GM10266 (cell line): Measurements from ENCODE around the gene MIOS.
A peak's percentile ranks its signal among the peaks of the same experiment; 100 is the strongest.

Experiments
- DNase-seq: peaks from one replicate; pipeline ENCODE4 v3.0.0; 2012; ENCODE audit errors: extremely low spot score
- TF ChIP-seq, protein P1 (sequence below): IDR thresholded peaks from 2 replicates; pipeline ENCODE4 v1.5.1; 2012; ENCODE audit warnings: mild to moderate bottlenecking, low read depth; ENCODE audit not compliant: control insufficient read depth, insufficient read depth; ENCODE audit errors: missing control alignments

The MIOS gene

DNA sequence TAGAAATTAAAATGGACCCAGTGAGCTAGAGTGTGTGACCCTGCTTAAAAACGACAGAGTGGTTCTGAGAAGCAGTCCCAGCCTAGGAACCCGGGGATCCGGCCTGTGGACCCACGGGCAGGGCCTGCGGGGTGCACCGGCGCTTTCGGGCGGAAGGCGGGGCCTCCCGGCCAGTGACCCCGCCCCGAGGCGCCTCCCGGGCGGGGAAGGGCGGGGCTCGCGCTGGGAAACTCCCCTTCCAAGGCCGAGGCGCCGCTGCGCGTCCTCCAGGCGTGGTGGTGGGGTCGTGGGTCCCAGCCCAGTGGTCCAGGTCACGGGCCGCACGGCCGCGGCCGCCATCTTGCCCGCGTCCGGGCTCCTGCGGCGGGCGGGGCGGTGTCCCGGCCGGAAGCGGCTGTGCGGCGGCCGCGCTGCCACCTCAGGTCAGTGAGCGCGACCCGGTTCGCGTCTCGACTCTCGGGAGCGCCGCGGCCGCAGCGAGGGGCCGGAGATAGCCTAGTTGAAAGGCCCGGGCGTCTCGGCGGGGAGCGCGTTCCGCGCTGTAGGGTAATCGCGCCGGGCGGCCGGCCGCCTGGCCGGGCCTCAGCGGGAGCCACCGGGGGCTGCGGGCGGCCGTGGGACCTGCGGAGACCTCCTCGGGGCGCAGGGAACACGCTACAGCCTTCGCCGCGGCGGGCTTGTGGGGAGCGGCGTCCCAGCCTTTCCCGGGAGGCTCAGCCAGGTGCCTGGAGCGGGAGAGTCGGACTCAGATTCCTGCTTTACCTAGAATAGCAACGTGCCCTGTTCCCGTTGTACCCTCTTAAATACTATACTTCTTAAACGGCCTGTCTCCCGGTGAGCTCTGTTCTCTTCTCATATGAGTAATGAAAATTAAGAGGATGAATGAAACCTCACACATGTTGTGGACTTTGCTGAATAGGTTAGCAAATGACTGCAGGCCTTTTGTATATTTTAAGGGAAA is at the start of gene MIOS:
Gene MIOS (plus strand): TSS at position 234 of the 961 bp plus-strand sequence. CDS start 5,592 bp downstream, outside the sequence.
- TF ChIP-seq, protein P1, sequence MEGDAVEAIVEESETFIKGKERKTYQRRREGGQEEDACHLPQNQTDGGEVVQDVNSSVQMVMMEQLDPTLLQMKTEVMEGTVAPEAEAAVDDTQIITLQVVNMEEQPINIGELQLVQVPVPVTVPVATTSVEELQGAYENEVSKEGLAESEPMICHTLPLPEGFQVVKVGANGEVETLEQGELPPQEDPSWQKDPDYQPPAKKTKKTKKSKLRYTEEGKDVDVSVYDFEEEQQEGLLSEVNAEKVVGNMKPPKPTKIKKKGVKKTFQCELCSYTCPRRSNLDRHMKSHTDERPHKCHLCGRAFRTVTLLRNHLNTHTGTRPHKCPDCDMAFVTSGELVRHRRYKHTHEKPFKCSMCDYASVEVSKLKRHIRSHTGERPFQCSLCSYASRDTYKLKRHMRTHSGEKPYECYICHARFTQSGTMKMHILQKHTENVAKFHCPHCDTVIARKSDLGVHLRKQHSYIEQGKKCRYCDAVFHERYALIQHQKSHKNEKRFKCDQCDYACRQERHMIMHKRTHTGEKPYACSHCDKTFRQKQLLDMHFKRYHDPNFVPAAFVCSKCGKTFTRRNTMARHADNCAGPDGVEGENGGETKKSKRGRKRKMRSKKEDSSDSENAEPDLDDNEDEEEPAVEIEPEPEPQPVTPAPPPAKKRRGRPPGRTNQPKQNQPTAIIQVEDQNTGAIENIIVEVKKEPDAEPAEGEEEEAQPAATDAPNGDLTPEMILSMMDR, result no peak
- DNase-seq, result peak; percentile 96

DNA sequence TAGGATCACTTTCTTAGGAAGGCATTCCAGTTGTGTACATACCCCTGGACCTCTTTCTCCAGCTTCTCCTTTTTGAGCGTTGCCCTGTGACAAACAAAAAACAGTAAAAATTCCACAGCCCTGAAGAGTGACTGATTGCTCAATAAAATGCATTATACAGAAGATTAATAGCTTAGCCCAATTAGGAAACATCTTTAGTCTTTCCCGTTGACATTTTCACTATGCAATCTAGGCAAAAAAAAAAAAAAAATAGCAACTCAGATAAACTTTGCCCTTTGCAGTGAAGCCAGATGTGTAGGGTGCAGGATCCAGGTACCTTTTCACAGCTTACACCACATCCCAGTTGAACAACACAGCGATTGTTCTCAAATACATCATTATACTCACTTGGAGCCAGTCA is 48.9 kb upstream of the MIOS start:
- TF ChIP-seq, protein P1, result no peak
- no peak for DNase-seq

DNA sequence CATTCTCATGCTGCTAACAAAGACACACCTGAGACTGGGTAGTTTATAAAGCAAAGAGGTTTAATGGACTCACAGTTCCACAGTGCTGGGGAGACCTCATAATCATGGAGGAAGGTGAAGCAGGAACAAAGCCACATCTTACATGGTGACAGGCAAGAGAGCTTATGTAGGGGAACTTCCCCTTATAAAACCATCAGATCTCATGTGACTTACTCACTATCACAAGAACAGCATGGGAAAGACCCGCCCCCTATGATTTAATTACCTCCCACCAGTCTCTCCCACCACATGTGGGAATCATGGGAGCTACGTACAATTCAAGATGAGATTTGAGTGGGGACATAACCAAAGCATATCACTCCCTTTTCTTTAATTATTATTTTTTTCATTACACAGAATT is 47.6 kb upstream of the MIOS start:
- no peak for DNase-seq
- TF ChIP-seq, protein P1, result no peak

DNA sequence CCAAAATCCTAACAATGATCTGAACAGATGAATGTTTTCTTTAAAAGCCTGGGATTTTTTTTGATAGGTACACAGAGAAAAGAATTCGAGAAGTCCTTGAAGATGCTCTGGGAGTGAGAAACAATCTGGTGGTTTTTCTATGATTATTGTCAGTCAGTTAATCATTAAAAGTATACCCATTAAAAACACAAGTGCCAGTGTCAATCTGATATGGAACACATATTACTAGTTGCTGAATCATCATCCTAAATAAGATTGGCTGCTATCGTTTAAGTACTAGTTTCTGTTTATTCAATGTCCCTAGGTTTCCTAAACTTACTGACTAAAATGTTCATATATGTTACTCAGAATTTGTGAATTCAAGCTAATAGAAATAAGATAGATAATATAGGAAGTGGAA is 47.2 kb upstream of the MIOS start:
- TF ChIP-seq, protein P1, result no peak
- DNase-seq, result no peak

DNA sequence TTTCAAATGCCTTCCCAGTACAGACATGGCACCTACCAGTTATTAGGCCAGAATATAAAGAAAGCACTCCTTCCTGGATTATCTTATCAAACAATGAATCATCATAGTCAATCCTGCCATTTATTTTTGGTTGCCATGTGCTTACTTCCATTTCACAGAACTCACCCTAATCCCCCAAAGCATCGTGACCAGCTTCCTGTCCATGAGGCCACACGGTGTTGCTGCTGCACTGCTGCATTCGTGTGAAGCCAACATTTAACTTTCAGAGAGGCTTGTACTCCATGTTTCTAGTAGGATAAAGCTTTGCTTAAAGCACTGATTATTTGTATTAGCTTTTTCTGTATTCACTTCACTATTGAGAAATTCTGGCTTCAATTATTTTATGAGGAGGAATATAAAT is 45.4 kb upstream of the MIOS start:
- TF ChIP-seq, protein P1, result peak; percentile 31
- no peak for DNase-seq

DNA sequence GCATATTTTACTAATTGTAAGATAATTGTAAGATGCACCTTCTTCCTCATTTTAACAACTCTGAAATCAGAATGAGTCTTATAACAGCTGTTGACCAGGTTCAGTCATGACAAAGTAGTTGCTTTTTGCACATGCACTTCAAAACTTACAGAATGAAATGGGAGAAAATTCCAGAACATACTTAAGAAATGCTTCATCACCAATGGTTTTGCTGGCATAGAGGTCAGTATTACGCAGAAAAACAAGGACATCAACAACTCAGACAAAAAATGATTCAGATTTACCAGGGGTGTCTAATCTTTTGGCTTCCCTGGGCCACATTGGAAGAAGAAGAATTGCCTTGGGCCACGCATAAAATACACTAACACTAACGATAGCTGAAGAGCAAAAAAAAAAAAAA is 44.3 kb upstream of the MIOS start:
- no peak for DNase-seq
- TF ChIP-seq, protein P1, result no peak

DNA sequence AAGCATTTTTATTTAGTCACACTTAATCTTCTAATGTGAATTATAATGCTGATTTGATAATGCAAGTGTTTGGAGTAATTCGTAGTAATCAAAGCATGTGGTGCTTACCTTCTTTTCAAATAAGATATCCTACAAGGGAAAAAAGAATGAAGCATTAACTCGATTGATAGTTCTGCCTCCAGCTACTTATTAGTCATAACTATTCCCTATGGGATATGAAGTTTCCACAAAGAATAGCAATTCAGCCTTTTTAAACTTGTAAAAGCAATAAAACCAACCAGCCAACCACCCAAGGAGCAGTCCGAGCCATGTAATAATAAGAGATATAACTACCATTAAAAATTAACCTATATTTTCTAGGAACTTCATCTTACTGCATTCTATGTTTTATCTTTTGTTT is 42.6 kb upstream of the MIOS start:
- TF ChIP-seq, protein P1, result no peak
- DNase-seq, result no peak
